K562 (cell line): ENCODE data around the gene AIPL1. TPM values are rescaled to one million over a fixed set of nuclear protein-coding genes. Genes with fewer than 3 reads are reported as not detected.

Source experiments
- ATAC-seq: fragments of 200-7000 bp; cut with Tn5 transposase; 3 replicates; pipeline ENCODE4 v1.9.1; 2020; ENCODE audit warnings: moderate library complexity
- BruUV-seq: library from RNA; stranded (reverse); fragments of 400-500 nt; replicated peaks from 2 replicates; lab custom pipeline; 2021; lab: Mats Ljungman, UMichigan
- CTCF ChIA-PET: fragments of 300-600 bp; formaldehyde crosslinking; extraction: SDS; loops from one replicate; lab custom pipeline; 2021; ENCODE audit warnings: low intra/inter-chr PET ratio; lab: Yijun Ruan, JAX
- POLR2A ChIA-PET: fragments of 300-600, 350-650 bp; sonication (Branson Sonifier 250); formaldehyde crosslinking; extraction: SDS; loops from one replicate; lab custom pipeline; 2021; ENCODE audit warnings: antibody characterized with exemption, inconsistent platforms; lab: Yijun Ruan, JAX
- DNase-seq, 4 experiments: peaks; one replicate each; pipeline versions ENCODE4 v3.0.0 to v3.0.0-alpha.2; 2011 to 2018; ENCODE audit warnings: low spot score in 3 of 4, mixed read lengths in 3 of 4; ENCODE audit errors: extremely low read depth in 1 of 4
- FAIRE-seq: peaks from 2 replicates; lab custom pipeline; 2011; peaks lifted over from hg19 to GRCh38; lab: Jason Lieb, UNC
- H2AFZ ChIP-seq: 2 replicates; pipeline ENCODE4 v1.6.0; 2011; ENCODE audit warnings: low read depth, low read length, control low read depth, inconsistent platforms
- H3K27ac ChIP-seq: fragments of 200-600 bp; 3 replicates; pipeline ENCODE4 v1.8.0; 2011; ENCODE audit warnings: low read depth, mild to moderate bottlenecking, control low read depth, inconsistent platforms, low read length, moderate library complexity, mixed read lengths; ENCODE audit errors: extremely low read depth
- H3K27me3 ChIP-seq, 2 experiments: fragments of 300-600 bp in 1 of 2; 2 replicates in 1 of 2; 3 replicates in 1 of 2; pipeline versions ENCODE4 v1.6.0 to v1.8.0; 2011; ENCODE audit warnings: inconsistent platforms in 2 of 2, low read length in 2 of 2, mild to moderate bottlenecking in 1 of 2, mixed read lengths in 1 of 2, moderate library complexity in 1 of 2; ENCODE audit not compliant: control insufficient read depth in 2 of 2, insufficient read depth in 2 of 2
- H3K36me3 ChIP-seq: fragments of 300-600 bp; 3 replicates; pipeline ENCODE4 v1.8.0; 2011; ENCODE audit warnings: mild to moderate bottlenecking, low read length, inconsistent platforms; ENCODE audit not compliant: control insufficient read depth, insufficient read depth
- H3K4me1 ChIP-seq, 2 experiments: fragments of 200-600 bp in 1 of 2; replicated peaks in 1 of 2; 2 replicates in 1 of 2; 3 replicates in 1 of 2; pipeline versions ENCODE4 v1.5.1 to v1.8.0; 2011; ENCODE audit warnings: inconsistent platforms in 2 of 2, low read length in 2 of 2, mild to moderate bottlenecking in 1 of 2, mixed read lengths in 1 of 2, moderate library complexity in 1 of 2; ENCODE audit not compliant: control insufficient read depth in 2 of 2, insufficient read depth in 2 of 2
- H3K4me2 ChIP-seq: 2 replicates; pipeline ENCODE4 v1.6.1; 2011; ENCODE audit warnings: low read length, control low read depth, inconsistent platforms, mixed read lengths; ENCODE audit not compliant: insufficient read depth
- H3K4me3 ChIP-seq: fragments of 200-600 bp; sonication (generic), shearing (Covaris generic); 2 replicates; pipeline ENCODE4 v1.5.1; 2016; ENCODE audit warnings: control low read depth, inconsistent platforms
- H3K79me2 ChIP-seq: fragments of 200-600 bp; 3 replicates; pipeline ENCODE4 v1.8.0; 2011; ENCODE audit warnings: low read length, inconsistent platforms; ENCODE audit not compliant: control insufficient read depth, insufficient read depth
- H3K9ac ChIP-seq, 2 experiments: 2 replicates each; pipeline versions ENCODE4 v1.6.0 to v1.6.1; 2011; ENCODE audit warnings: low read depth in 2 of 2, low read length in 2 of 2, control low read depth in 1 of 2, inconsistent platforms in 1 of 2, mild to moderate bottlenecking in 1 of 2, mixed read lengths in 1 of 2; ENCODE audit not compliant: insufficient read depth in 1 of 2
- H3K9me1 ChIP-seq: one replicate; pipeline ENCODE4 v1.6.0; 2011; ENCODE audit warnings: inconsistent platforms, mild to moderate bottlenecking, low read length, moderate library complexity; ENCODE audit not compliant: control insufficient read depth, insufficient read depth
- H3K9me3 ChIP-seq: replicated peaks from 2 replicates; pipeline ENCODE4 v1.5.1; 2011; ENCODE audit warnings: low read depth, low read length, inconsistent platforms; ENCODE audit not compliant: control insufficient read depth, insufficient read depth
- H4K20me1 ChIP-seq: replicated peaks from 2 replicates; pipeline ENCODE4 v1.6.1; 2011; ENCODE audit warnings: low read length, inconsistent platforms, mixed read lengths; ENCODE audit not compliant: control insufficient read depth, insufficient read depth
- E2F6 ChIP-seq, 2 experiments: IDR thresholded peaks; 2 replicates each; pipeline ENCODE4 v1.6.1; 2011; ENCODE audit warnings: borderline replicate concordance in 1 of 2, control low read depth in 1 of 2, low read depth in 1 of 2, low read length in 1 of 2, mild to moderate bottlenecking in 1 of 2, mixed read lengths in 1 of 2, moderate library complexity in 1 of 2; ENCODE audit not compliant: insufficient read depth in 1 of 2, insufficient read length in 1 of 2, poor library complexity in 1 of 2, severe bottlenecking in 1 of 2; ENCODE audit errors: extremely low read depth in 1 of 2
- FIP1L1 ChIP-seq: fragments of 200-400 bp; formaldehyde crosslinking; IDR thresholded peaks from 2 replicates; pipeline ENCODE4 v1.6.1; 2018; ENCODE audit warnings: mild to moderate bottlenecking, low read depth, low read length; ENCODE audit not compliant: poor library complexity, severe bottlenecking
- NUFIP1 ChIP-seq: fragments of 450-650 bp; IDR thresholded peaks from 2 replicates; pipeline ENCODE4 v1.6.1; 2018; ENCODE audit not compliant: partially characterized antibody
- PHF8 ChIP-seq: fragments of 200-600 bp; sonication (generic); IDR thresholded peaks from 2 replicates; pipeline ENCODE4 v1.6.1; 2012; ENCODE audit warnings: mixed run types, mild to moderate bottlenecking, inconsistent platforms, low read length, moderate library complexity, borderline replicate concordance
- SMAD2 ChIP-seq: fragments of 150-350 bp; IDR thresholded peaks from 2 replicates; pipeline ENCODE4 v1.6.1; 2014; ENCODE audit warnings: low read depth, mild to moderate bottlenecking, low read length
- SMAD4 ChIP-seq: fragments of 250-450 bp; sonication (Bioruptor Pico); conservative IDR thresholded peaks from 2 replicates; pipeline ENCODE4 v1.8.0; 2021; ENCODE audit warnings: inconsistent platforms, mild to moderate bottlenecking, moderate library complexity
- ZFP91 ChIP-seq: sonication (generic); formaldehyde crosslinking; IDR thresholded peaks from 2 replicates; pipeline ENCODE4 v1.8.0; 2022; ENCODE audit warnings: mild to moderate bottlenecking, missing genetic modification reagents
- ZNF23 ChIP-seq: fragments of 250-450 bp; sonication (Bioruptor Pico); IDR thresholded peaks from 2 replicates; pipeline ENCODE4 v1.4.0; 2020; ENCODE audit warnings: mild to moderate bottlenecking
- WGBS: fragments of 100-300 bp; shearing (Covaris generic); methylation state at CpG from one replicate; pipeline ENCODE4 v1.1.6; 2016; ENCODE audit warnings: low coverage, mixed read lengths; ENCODE audit not compliant: insufficient coverage; ENCODE audit errors: missing lambda C conversion rate; 5-methylcytosine and 5-hydroxymethylcytosine counted together
- in situ Hi-C: fragments of 300-500 bp; cut with MboI; formaldehyde crosslinking; loops from 4 replicates; pipeline ENCODE4 v1.15.0; 2018; ENCODE audit warnings: inconsistent platforms, mixed read lengths
- intact Hi-C: fragments of 100-400 bp; cut with micrococcal nuclease; formaldehyde crosslinking; loops from 2 replicates; pipeline ENCODE4 v1.14.2; 2022
- polyA plus RNA-seq, 8 experiments: library from polyadenylated mRNA; depleted of rRNA in 4 of 8; stranded (reverse) in 5 of 8; unstranded in 3 of 8; fragments of >200 nt; fragmentation: Nextera tagmentation in 2 of 8; fragmentation: Illumina TruSeq in 1 of 8; extraction: Ambion mirVana in 2 of 8; extraction: Trizol in 1 of 8; gene quantifications; 2 replicates each; pipeline versions ENCODE4 v1.2.1 to v1.2.3, GENCODE V29; 2011 to 2014; ENCODE audit warnings: inconsistent platforms in 1 of 8, missing spikeins in 1 of 8
- total RNA-seq, 7 experiments: library from RNA; depleted of rRNA in 6 of 7; stranded (reverse); fragments of >200 nt in 6 of 7; fragmentation: Illumina TruSeq in 2 of 7; extraction: Trizol in 2 of 7; gene quantifications; 2 replicates each; pipeline versions ENCODE4 v1.2.1 to v1.2.3, GENCODE V29; 2011 to 2021; ENCODE audit warnings: low replicate concordance in 1 of 7

The AIPL1 gene
- total and polyA plus RNA-seq, 9 of the 15 experiments (the other 6 are each of a cell fraction or from before 2014, with no cell fraction given): not detected

GRCh38 chr17:6446516-6447100 is 11.7 kb upstream of the AIPL1 start:
- ATAC-seq: no peak
- ChIA-PET CTCF (no interaction called here), POLR2A (interaction anchor here (1.0 kb wide), 1 partner anchor 11 kb away, joined by 4 read pairs; no protein-coding TSS in a partner anchor)

More at GRCh38 chr17:6446516-6447100, 11.7 kb upstream of the AIPL1 start:
- Histone ChIP-seq H3K4me2 (no peak overlapping the region), H3K27ac (no peak overlapping the region), H3K9ac (no peak overlapping the region), H3K4me1 (peaks cover 5 to 16% of the 10 kb centered on the region in 2 experiments; a peak in 4 of 5 replicates), H4K20me1 (no peaks in the 10 kb centered on the region), H3K36me3 (no peaks in the 10 kb centered on the region), H3K9me3 (no peaks in the 10 kb centered on the region), H2AFZ (no peak overlapping the region), H3K9me1 (no peaks in the 10 kb centered on the region), H3K79me2 (no peaks in the 10 kb centered on the region)
- DNase-seq: no peak
- in situ Hi-C loops (loop anchor here (25.0 kb wide), 1 partner anchor 1209 kb away; the partner anchor contains the start of gene SCIMP), intact Hi-C loops (no loop called here)
- 73% methylated on average over 7 of the region's 9 CpGs for WGBS
- no TSS peak for BruUV-seq
- TF ChIP-seq FIP1L1 (no peak), E2F6 (IDR thresholded peaks at IDR 0.05; ENCODE audit: borderline replicate concordance in 1 of 2, extremely low read depth in 1 of 2, insufficient read depth in 1 of 2, insufficient read length in 1 of 2, low read depth in 1 of 2, low read length in 1 of 2, poor library complexity in 1 of 2, severe bottlenecking in 1 of 2) (no peak), ZNF23 (CRISPR knock-in tag) (no peak), ZFP91 (CRISPR knock-in tag) (no peak), SMAD2 (no peak), SMAD4 (CRISPR knock-in tag) (no peak), PHF8 (no peak), NUFIP1 (no peak)
- TF ChIP-seq, all 486 proteins: peak for 0
- FAIRE-seq: no peak
- no peak overlapping the region for H3K4me3 ChIP-seq
- H3K27me3 ChIP-seq: no peaks in the 10 kb centered on the region
